ENCODE results near the gene OR12D2.
"Not testable (repeated sequence)": the region's sequence is repeated elsewhere in the genome, so short reads cannot be mapped to it uniquely, and the experiment has no call there.

The OR12D2 gene

GRCh38 chr6:29426654-29427053, 31.2 kb downstream of the OR12D2 start:
- Mint-ChIP-seq H3K27ac (no peak overlapping the region), H3K27me3 (peaks cover 8% of the 10 kb centered on the region), H3K4me1 (no peaks in the 10 kb centered on the region), H3K36me3 (no peaks in the 10 kb centered on the region), H3K4me3 (no peak overlapping the region), H3K9me3 (no peaks in the 10 kb centered on the region)
- DNase-seq (ENCODE audit: low spot score in 2 of 2) (no peak), ATAC-seq (ENCODE audit: low read depth) (no peak)

DNA sequence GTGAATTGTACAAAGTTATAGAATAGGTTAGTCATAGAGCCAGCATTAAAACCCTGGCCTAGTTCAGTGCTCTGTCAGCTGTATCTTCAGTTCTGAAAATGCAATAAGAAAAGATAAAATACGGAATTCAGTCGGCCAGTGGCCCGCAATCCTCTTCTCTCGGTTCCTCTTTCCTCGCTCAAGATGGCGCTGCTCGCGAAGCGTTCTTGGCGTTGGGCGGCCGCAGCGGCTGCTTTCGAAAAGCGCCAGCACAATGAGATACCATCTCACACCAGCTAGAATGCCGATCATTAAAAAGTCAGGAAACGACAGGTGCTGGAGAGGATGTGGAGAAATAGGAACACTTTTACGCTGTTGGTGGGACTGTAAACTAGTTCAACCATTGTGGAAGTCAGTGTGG, 41.3 kb downstream of the OR12D2 start:
- H3K36me3 Mint-ChIP-seq; DNase-seq (ENCODE audit: low spot score in 2 of 2); H3K27ac Mint-ChIP-seq; H3K4me3 Mint-ChIP-seq; H3K27me3 Mint-ChIP-seq; ATAC-seq (ENCODE audit: low read depth); H3K4me1 Mint-ChIP-seq; H3K9me3 Mint-ChIP-seq: not testable (repeated sequence)

- H3K4me1 Mint-ChIP-seq = no peaks in the 10 kb centered on the region
- peaks cover 12% of the 10 kb centered on the region for H3K27me3 Mint-ChIP-seq
- H3K36me3 Mint-ChIP-seq = no peaks in the 10 kb centered on the region
- H3K27ac Mint-ChIP-seq = no peak within 1 kb of the TSS
- peaks cover under 1% of the 10 kb centered on the region for H3K9me3 Mint-ChIP-seq
- ATAC-seq (ENCODE audit: low read depth) = no peak
- H3K4me3 Mint-ChIP-seq = no peak within 1 kb of the TSS
- no peak for DNase-seq (ENCODE audit: low spot score in 2 of 2)
Measured at GRCh38 chr6:29439006-29439405, 43.6 kb downstream of the OR12D2 start, which contains the start of gene OR10C1. TSS of gene OR10C1 (plus strand) at chr6:29439306. CDS start at chr6:29440016, 710 bp downstream.

DNA sequence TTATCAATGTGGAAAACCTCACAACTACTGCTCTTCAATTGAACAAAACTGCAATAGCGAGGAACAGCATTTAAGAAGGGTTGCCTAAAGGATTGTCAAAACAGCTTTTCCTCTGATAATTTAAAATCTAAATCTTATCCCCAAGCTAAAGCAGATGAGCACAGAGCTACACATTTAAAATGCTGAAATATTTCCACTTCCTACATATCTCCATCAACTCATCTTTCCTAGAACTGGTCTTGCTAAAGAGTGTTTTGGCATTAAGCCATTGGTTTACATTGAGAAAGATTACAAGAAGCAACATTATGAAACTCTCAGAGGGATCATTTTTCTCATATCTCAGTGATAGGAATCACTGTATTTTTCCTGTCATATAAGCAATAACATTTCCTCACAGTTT, 47.3 kb downstream of the OR12D2 start:
- Mint-ChIP-seq H3K9me3 (peaks cover 7% of the 10 kb centered on the region), H3K27me3 (peaks cover 21% of the 10 kb centered on the region), H3K36me3 (peaks cover 1% of the 10 kb centered on the region), H3K4me3 (no peak overlapping the region), H3K4me1 (no peaks in the 10 kb centered on the region), H3K27ac (no peak overlapping the region)
- no peak for DNase-seq (ENCODE audit: low spot score in 2 of 2)
- ATAC-seq (ENCODE audit: low read depth) = no peak

GRCh38 chr6:29444031-29444430, 48.6 kb downstream of the OR12D2 start:
- ATAC-seq (ENCODE audit: low read depth); H3K4me1 Mint-ChIP-seq: not testable (repeated sequence)

More at GRCh38 chr6:29444031-29444430, 48.6 kb downstream of the OR12D2 start:
- H3K27ac Mint-ChIP-seq; H3K9me3 Mint-ChIP-seq; H3K4me3 Mint-ChIP-seq; DNase-seq (ENCODE audit: low spot score in 2 of 2); H3K36me3 Mint-ChIP-seq: not testable (repeated sequence)
- peaks cover 24% of the 10 kb centered on the region for H3K27me3 Mint-ChIP-seq
